H1 (cell line): ENCODE measurements around the gene CUL1. TPM values are rescaled to one million over a fixed set of nuclear protein-coding genes. Genes with fewer than 3 reads are reported as not detected.

ENCODE experiments used
- CTCF ChIA-PET: fragments of 300-600 bp; sonication (Branson Sonifier 250); formaldehyde crosslinking; loops from one replicate; lab custom pipeline; 2021; ENCODE audit not compliant: partially characterized antibody; lab: Charles Lee
- POLR2A ChIA-PET: fragments of 300-600 bp; sonication (Branson Sonifier 250); formaldehyde crosslinking; loops from one replicate; lab custom pipeline; 2021; ENCODE audit warnings: inconsistent platforms; ENCODE audit not compliant: partially characterized antibody; lab: Charles Lee
- DNase-seq, 2 experiments: peaks; one replicate each; pipeline versions ENCODE4 v3.0.0 to v3.0.0-alpha.2; 2010 to 2022; ENCODE audit warnings: low spot score in 2 of 2, low read depth in 1 of 2, mixed read lengths in 1 of 2
- FAIRE-seq: peaks from 2 replicates; lab custom pipeline; 2011; peaks lifted over from hg19 to GRCh38; lab: Jason Lieb, UNC
- H2AFZ ChIP-seq: 2 replicates; pipeline ENCODE4 v1.8.1; 2012; ENCODE audit warnings: low read length, inconsistent platforms
- H2AK5ac ChIP-seq: 2 replicates; pipeline ENCODE4 v1.6.1; 2013; ENCODE audit warnings: low read depth, low read length
- H2BK120ac ChIP-seq: replicated peaks from 2 replicates; pipeline ENCODE3; 2013; ENCODE audit warnings: low read depth, low read length, inconsistent platforms
- H2BK12ac ChIP-seq: 2 replicates; pipeline ENCODE4 v1.6.1; 2013; ENCODE audit warnings: low read depth, low read length
- H2BK15ac ChIP-seq: 2 replicates; pipeline ENCODE4 v1.6.1; 2013; ENCODE audit warnings: low read length
- H2BK20ac ChIP-seq: 2 replicates; pipeline ENCODE4 v1.6.1; 2013; ENCODE audit warnings: low read length
- H2BK5ac ChIP-seq: 2 replicates; pipeline ENCODE4 v1.6.1; 2013; ENCODE audit warnings: low read depth, low read length
- H3K14ac ChIP-seq: 2 replicates; pipeline ENCODE4 v1.6.1; 2013; ENCODE audit warnings: inconsistent platforms; ENCODE audit not compliant: insufficient read length
- H3K18ac ChIP-seq: 2 replicates; pipeline ENCODE4 v1.6.1; 2013; ENCODE audit warnings: low read length; ENCODE audit errors: extremely low read depth
- H3K23ac ChIP-seq: 2 replicates; pipeline ENCODE4 v1.6.1; 2013; ENCODE audit warnings: inconsistent platforms; ENCODE audit not compliant: insufficient read length
- H3K23me2 ChIP-seq: 2 replicates; pipeline ENCODE4 v1.6.1; 2013; ENCODE audit warnings: low read depth, low read length
- H3K27ac ChIP-seq: 2 replicates; pipeline ENCODE4 v1.6.1; 2011; ENCODE audit warnings: low read depth, low read length, inconsistent platforms
- H3K27me3 ChIP-seq, 4 experiments: replicated peaks in 1 of 4; 1 replicate in 1 of 4; 2 replicates in 3 of 4; pipeline versions ENCODE4 v1.6.1 to v1.8.1; 2011 to 2013; ENCODE audit warnings: low read length in 3 of 4, mild to moderate bottlenecking in 3 of 4, inconsistent platforms in 2 of 4, mixed read lengths in 2 of 4, moderate library complexity in 1 of 4; ENCODE audit not compliant: control insufficient read depth in 3 of 4, insufficient read depth in 3 of 4; ENCODE audit errors: extremely low read depth in 1 of 4
- H3K36me3 ChIP-seq, 4 experiments: 2 replicates each; pipeline versions ENCODE4 v1.6.1 to v1.8.1; 2011 to 2013; ENCODE audit warnings: mild to moderate bottlenecking in 4 of 4, low read length in 3 of 4, moderate library complexity in 2 of 4, control low read depth in 1 of 4, inconsistent platforms in 1 of 4; ENCODE audit not compliant: insufficient read depth in 4 of 4, control insufficient read depth in 2 of 4
- H3K4ac ChIP-seq: replicated peaks from 2 replicates; pipeline ENCODE3; 2013; ENCODE audit warnings: low read length, low read depth, mixed read lengths, inconsistent platforms; ENCODE audit not compliant: insufficient read length
- H3K4me1 ChIP-seq, 4 experiments: replicated peaks in 1 of 4; 1 replicate in 1 of 4; 2 replicates in 3 of 4; pipeline versions ENCODE4 v1.6.1 to v1.8.1; 2011 to 2013; ENCODE audit warnings: low read length in 3 of 4, inconsistent platforms in 2 of 4, mixed read lengths in 1 of 4; ENCODE audit not compliant: insufficient read depth in 4 of 4, control insufficient read depth in 3 of 4
- H3K4me2 ChIP-seq, 2 experiments: 2 replicates each; pipeline versions ENCODE4 v1.6.1 to v1.8.1; 2011 to 2013; ENCODE audit warnings: low read depth in 2 of 2, low read length in 2 of 2, control low read depth in 1 of 2, inconsistent platforms in 1 of 2, mild to moderate bottlenecking in 1 of 2; ENCODE audit not compliant: insufficient read depth in 1 of 2
- H3K4me3 ChIP-seq, 4 experiments: fragments of 200-600, 300-600 bp in 1 of 4; sonication (generic), shearing (Covaris generic), sonication (Bioruptor Twin) in 1 of 4; 2 replicates each; pipeline versions ENCODE4 v1.5.1 to v1.8.1; 2011 to 2016; ENCODE audit warnings: low read length in 4 of 4, low read depth in 3 of 4, control low read depth in 2 of 4, inconsistent platforms in 2 of 4, mild to moderate bottlenecking in 2 of 4, mixed read lengths in 1 of 4, moderate library complexity in 1 of 4; ENCODE audit not compliant: insufficient read depth in 2 of 4; ENCODE audit errors: extremely low read depth in 1 of 4
- H3K56ac ChIP-seq: replicated peaks from 2 replicates; pipeline ENCODE3; 2013; ENCODE audit warnings: low read depth, mild to moderate bottlenecking, mixed read lengths, low read length, inconsistent platforms; ENCODE audit not compliant: insufficient read length
- H3K79me1 ChIP-seq: 2 replicates; pipeline ENCODE4 v1.6.1; 2013; ENCODE audit warnings: low read depth, low read length, control low read depth
- H3K79me2 ChIP-seq, 2 experiments: 2 replicates each; pipeline versions ENCODE4 v1.6.1 to v1.8.1; 2012 to 2013; ENCODE audit warnings: low read length in 2 of 2, mild to moderate bottlenecking in 2 of 2, inconsistent platforms in 1 of 2; ENCODE audit not compliant: insufficient read depth in 2 of 2, control insufficient read depth in 1 of 2
- H3K9ac ChIP-seq, 4 experiments: replicated peaks in 1 of 4; 1 replicate in 1 of 4; 2 replicates in 3 of 4; pipeline versions ENCODE4 v1.6.1 to v1.8.1; 2011 to 2013; ENCODE audit warnings: low read depth in 3 of 4, low read length in 3 of 4, control low read depth in 2 of 4, mild to moderate bottlenecking in 2 of 4, moderate library complexity in 2 of 4, inconsistent platforms in 1 of 4; ENCODE audit errors: extremely low read depth in 1 of 4
- H3K9me3 ChIP-seq, 2 experiments: 2 replicates each; pipeline versions ENCODE4 v1.6.1 to v1.8.1; 2012 to 2013; ENCODE audit warnings: mild to moderate bottlenecking in 2 of 2, moderate library complexity in 2 of 2, control low read depth in 1 of 2, inconsistent platforms in 1 of 2, low read depth in 1 of 2, low read length in 1 of 2, mixed read lengths in 1 of 2; ENCODE audit not compliant: insufficient read depth in 2 of 2
- H4K20me1 ChIP-seq, 2 experiments: replicated peaks in 1 of 2; 2 replicates each; pipeline versions ENCODE3 to v1.8.1; 2011 to 2013; ENCODE audit warnings: inconsistent platforms in 2 of 2, low read length in 2 of 2, mild to moderate bottlenecking in 1 of 2; ENCODE audit not compliant: insufficient read depth in 2 of 2, control insufficient read depth in 1 of 2
- H4K5ac ChIP-seq: 2 replicates; pipeline ENCODE4 v1.6.1; 2013; ENCODE audit warnings: low read length, low read depth, mixed read lengths, inconsistent platforms; ENCODE audit not compliant: insufficient read length
- H4K8ac ChIP-seq: 2 replicates; pipeline ENCODE4 v1.8.0; 2013; ENCODE audit warnings: mild to moderate bottlenecking, moderate library complexity, low read length, inconsistent platforms; ENCODE audit not compliant: insufficient read depth; ENCODE audit errors: extremely low read depth
- H4K91ac ChIP-seq: replicated peaks from 2 replicates; pipeline ENCODE3; 2013; ENCODE audit warnings: low read length, mixed read lengths, inconsistent platforms; ENCODE audit not compliant: insufficient read length
- WGBS, 2 experiments: shearing (Covaris generic) in 1 of 2; methylation state at CpG; one replicate each; pipeline versions ENCODE4 v1.1.6 to v1.1.7; 2013 to 2015; ENCODE audit warnings: low lambda C conversion rate in 2 of 2, mixed read lengths in 2 of 2, inconsistent platforms in 1 of 2, low coverage in 1 of 2, missing lambda C conversion rate in 1 of 2; ENCODE audit not compliant: insufficient replicate concordance in 2 of 2, insufficient coverage in 1 of 2, insufficient read length in 1 of 2; ENCODE audit errors: extremely low coverage in 1 of 2, missing lambda C conversion rate in 1 of 2; 5-methylcytosine and 5-hydroxymethylcytosine counted together
- polyA plus RNA-seq, 7 experiments: library from polyadenylated mRNA; depleted of rRNA in 3 of 7; stranded (reverse) in 5 of 7; unstranded in 2 of 7; fragments of >200 nt in 5 of 7; fragments of 200-250 nt in 2 of 7; gene quantifications; 1 replicate in 5 of 7; 2 replicates in 1 of 7; 4 replicates in 1 of 7; pipeline versions ENCODE4 v1.2.1 to v1.2.3, GENCODE V29; 2011 to 2013; ENCODE audit warnings: missing spikeins in 2 of 7, mixed read lengths in 2 of 7
- total RNA-seq: library from RNA; stranded (reverse); fragmentation: NEBNext Ultra II Directional; extraction: Animal tissue kit (Norgen Biotek cat#: 25700); gene quantifications from 2 replicates; pipeline ENCODE4 v1.2.1, GENCODE V29; 2021

Gene CUL1
- total and polyA plus RNA-seq, 2 of the 8 experiments (the other 6 are each of a cell fraction or from before 2014, with no cell fraction given): 33.0 to 77.3 TPM

DNA sequence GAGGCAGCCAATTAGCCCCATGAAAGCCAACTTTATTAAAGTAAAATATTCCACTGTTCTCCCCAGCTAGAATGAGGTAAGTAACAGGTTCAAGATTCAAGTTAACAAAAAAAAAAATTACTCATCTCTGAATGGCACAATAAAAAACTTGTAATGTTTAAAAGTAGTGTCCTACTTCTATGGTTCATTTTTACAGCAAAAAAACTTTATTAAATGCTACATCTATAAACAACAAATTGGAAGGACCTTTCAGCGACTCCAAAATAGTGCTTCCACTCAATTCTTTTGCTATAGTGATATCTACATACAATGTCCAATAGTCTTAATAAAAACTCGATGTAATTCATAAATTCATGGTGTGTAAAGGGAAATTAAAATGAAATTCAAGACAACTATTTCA lies 126.2 kb downstream of the CUL1 start:
- Histone ChIP-seq H2BK15ac (no peak overlapping the region), H3K27ac (no peak overlapping the region), H3K9ac (no peak overlapping the region), H3K18ac (no peak overlapping the region), H3K9me3 (no peaks in the 10 kb centered on the region), H3K23me2 (no peaks in the 10 kb centered on the region), H4K20me1 (peaks cover 0 to 1% of the 10 kb centered on the region in 2 experiments), H4K8ac (no peak overlapping the region), H3K14ac (no peak overlapping the region), H3K36me3 (peaks cover 0 to 35% (median 14%) of the 10 kb centered on the region in 4 experiments; a peak in 5 of 8 replicates), H2AK5ac (no peak overlapping the region), H2AFZ (no peak overlapping the region), H4K91ac (no peak overlapping the region), H2BK120ac (no peak overlapping the region), H2BK12ac (no peak overlapping the region), H2BK20ac (no peak overlapping the region), H3K4me3 (no peak overlapping the region), H3K4ac (no peak overlapping the region), H3K4me1 (no peaks in the 10 kb centered on the region; a peak in 1 of 7 replicates), H3K79me1 (no peaks in the 10 kb centered on the region), H3K4me2 (no peak overlapping the region), H2BK5ac (no peak overlapping the region), H3K27me3 (no peaks in the 10 kb centered on the region), H3K79me2 (no peaks in the 10 kb centered on the region; a peak in 1 of 4 replicates), H3K56ac (no peak overlapping the region), H4K5ac (no peak overlapping the region), H3K23ac (no peak overlapping the region)
- WGBS, 2 experiments: 97% methylated on average over 2 of the region's 2 CpGs; no CpG with 5 or more reads in 1 of the 2 experiments
- ChIA-PET CTCF (no interaction called here), POLR2A (no interaction called here)
- FAIRE-seq (no peak), DNase-seq (no peak)
